Activated T-helper 17 cell treated with anti-CD3 and anti-CD28 coated beads, Interleukin-2, amount 50 U/mL, for 72 hours (primary cell): ENCODE data around the gene RBM20. TPM values are rescaled to one million over a fixed set of nuclear protein-coding genes. Genes with fewer than 3 reads are reported as not detected.

ENCODE experiments used
- ATAC-seq: fragments of 150-1000 bp; cut with Tn5 transposase; replicated peaks from 2 replicates; pipeline ENCODE4 v1.10.0; 2021; ENCODE audit warnings: mild to moderate bottlenecking, moderate library complexity
- H3K27ac Mint-ChIP-seq: one replicate; pipeline ENCODE4 v1.8.0; 2022; ENCODE audit warnings: mixed read lengths
- H3K27me3 Mint-ChIP-seq: one replicate; pipeline ENCODE4 v1.8.0; 2022; ENCODE audit warnings: mixed read lengths
- H3K36me3 Mint-ChIP-seq: one replicate; pipeline ENCODE4 v1.8.0; 2022; ENCODE audit warnings: low read depth, mild to moderate bottlenecking, mixed read lengths
- H3K4me1 Mint-ChIP-seq: one replicate; pipeline ENCODE4 v1.8.0; 2022; ENCODE audit warnings: mixed read lengths
- H3K4me3 Mint-ChIP-seq: one replicate; pipeline ENCODE4 v1.8.0; 2022; ENCODE audit warnings: mild to moderate bottlenecking, mixed read lengths
- H3K9me3 Mint-ChIP-seq: one replicate; pipeline ENCODE4 v1.8.0; 2022; ENCODE audit warnings: mixed read lengths
- total RNA-seq, 2 donors: library from RNA; stranded (reverse); gene quantifications; one replicate each; pipeline ENCODE4 v1.2.3, GENCODE V29; 2022

The RBM20 gene
- total RNA-seq, 2 donors from 2014 or later = 0.16 TPM; not detected in 1

- H3K27ac Mint-ChIP-seq = peak within 1 kb of the TSS; percentile 91
- peaks cover 35% of the 10 kb centered on the region for H3K36me3 Mint-ChIP-seq
- no peaks in the 10 kb centered on the region for H3K27me3 Mint-ChIP-seq
- peak within 1 kb of the TSS; percentile 85 for H3K4me3 Mint-ChIP-seq
- H3K9me3 Mint-ChIP-seq = no peaks in the 10 kb centered on the region
- ATAC-seq = peak; percentile 89
- peaks cover 30% of the 10 kb centered on the region for H3K4me1 Mint-ChIP-seq
These were observed 227.4 kb downstream of the RBM20 start, which contains the start of gene PDCD4 for GRCh38 chr10:110871298-110872084. TSS of gene PDCD4 (plus strand) at chr10:110871928. CDS start at chr10:110876028, 4,100 bp downstream.

GRCh38 chr10:110872145-110872983 is 228.2 kb downstream of the RBM20 start:
- peaks cover 32% of the 10 kb centered on the region for H3K4me1 Mint-ChIP-seq
- H3K27ac Mint-ChIP-seq = peak overlapping the region; percentile 91
- peak; percentile 74 for ATAC-seq
- H3K9me3 Mint-ChIP-seq = no peaks in the 10 kb centered on the region
- H3K4me3 Mint-ChIP-seq = peak overlapping the region; percentile 85
- H3K27me3 Mint-ChIP-seq = no peaks in the 10 kb centered on the region
- H3K36me3 Mint-ChIP-seq = peaks cover 41% of the 10 kb centered on the region

- Mint-ChIP-seq H3K4me3 (peak overlapping the region; percentile 85), H3K4me1 (peaks cover 33% of the 10 kb centered on the region), H3K36me3 (peaks cover 50% of the 10 kb centered on the region), H3K27me3 (no peaks in the 10 kb centered on the region), H3K27ac (peak overlapping the region; percentile 91), H3K9me3 (no peaks in the 10 kb centered on the region)
- ATAC-seq = no peak
These were observed 229.1 kb downstream of the RBM20 start for GRCh38 chr10:110872984-110873923.

- peaks cover 38% of the 10 kb centered on the region for H3K4me1 Mint-ChIP-seq
- H3K27ac Mint-ChIP-seq = peak overlapping the region; percentile 46
- ATAC-seq = no peak
- H3K36me3 Mint-ChIP-seq = peaks cover 57% of the 10 kb centered on the region
- peak overlapping the region; percentile 85 for H3K4me3 Mint-ChIP-seq
- no peaks in the 10 kb centered on the region for H3K27me3 Mint-ChIP-seq
- H3K9me3 Mint-ChIP-seq = no peaks in the 10 kb centered on the region
These were observed 229.8 kb downstream of the RBM20 start for GRCh38 chr10:110873951-110874350.

- no peaks in the 10 kb centered on the region for H3K27me3 Mint-ChIP-seq
- H3K4me3 Mint-ChIP-seq = peak overlapping the region; percentile 42
- no peaks in the 10 kb centered on the region for H3K9me3 Mint-ChIP-seq
- H3K36me3 Mint-ChIP-seq = peaks cover 73% of the 10 kb centered on the region
- no peak overlapping the region for H3K27ac Mint-ChIP-seq
- no peak for ATAC-seq
- H3K4me1 Mint-ChIP-seq = peaks cover 31% of the 10 kb centered on the region
These were observed 231.9 kb downstream of the RBM20 start for GRCh38 chr10:110876000-110876399.

- H3K27ac Mint-ChIP-seq = no peak overlapping the region
- peaks cover 31% of the 10 kb centered on the region for H3K4me1 Mint-ChIP-seq
- no peaks in the 10 kb centered on the region for H3K27me3 Mint-ChIP-seq
- ATAC-seq = no peak
- peak overlapping the region; percentile 0 for H3K4me3 Mint-ChIP-seq
- no peaks in the 10 kb centered on the region for H3K9me3 Mint-ChIP-seq
- H3K36me3 Mint-ChIP-seq = peaks cover 76% of the 10 kb centered on the region
These were observed 232.7 kb downstream of the RBM20 start for GRCh38 chr10:110876788-110877187.

- Mint-ChIP-seq H3K27me3 (no peaks in the 10 kb centered on the region), H3K4me1 (peaks cover 36% of the 10 kb centered on the region), H3K36me3 (peaks cover 88% of the 10 kb centered on the region), H3K9me3 (no peaks in the 10 kb centered on the region), H3K4me3 (peak overlapping the region; percentile 57), H3K27ac (peak overlapping the region; percentile 76)
- ATAC-seq = peak; percentile 61
These were observed 235.9 kb downstream of the RBM20 start for GRCh38 chr10:110880012-110880411.

- peak overlapping the region; percentile 4 for H3K27ac Mint-ChIP-seq
- H3K27me3 Mint-ChIP-seq = no peaks in the 10 kb centered on the region
- no peak for ATAC-seq
- peaks cover 87% of the 10 kb centered on the region for H3K36me3 Mint-ChIP-seq
- peak overlapping the region; percentile 10 for H3K4me3 Mint-ChIP-seq
- peaks cover 40% of the 10 kb centered on the region for H3K4me1 Mint-ChIP-seq
- no peaks in the 10 kb centered on the region for H3K9me3 Mint-ChIP-seq
These were observed 237.1 kb downstream of the RBM20 start for GRCh38 chr10:110881247-110881646.

- Mint-ChIP-seq H3K27ac (no peak overlapping the region), H3K4me3 (peak overlapping the region; percentile 37), H3K36me3 (peaks cover 89% of the 10 kb centered on the region), H3K27me3 (no peaks in the 10 kb centered on the region), H3K4me1 (peaks cover 42% of the 10 kb centered on the region), H3K9me3 (no peaks in the 10 kb centered on the region)
- no peak for ATAC-seq
These were observed 237.8 kb downstream of the RBM20 start for GRCh38 chr10:110881905-110882304.

GRCh38 chr10:110883924-110884323 is 239.8 kb downstream of the RBM20 start:
- Mint-ChIP-seq H3K9me3 (no peaks in the 10 kb centered on the region), H3K36me3 (peaks cover 87% of the 10 kb centered on the region), H3K4me3 (peak overlapping the region; percentile 67), H3K27me3 (no peaks in the 10 kb centered on the region), H3K27ac (peak overlapping the region; percentile 70), H3K4me1 (peaks cover 31% of the 10 kb centered on the region)
- peak; percentile 66 for ATAC-seq

- Mint-ChIP-seq H3K27ac (peak overlapping the region; percentile 8), H3K9me3 (no peaks in the 10 kb centered on the region), H3K36me3 (peaks cover 91% of the 10 kb centered on the region), H3K4me3 (peak overlapping the region; percentile 45), H3K27me3 (no peaks in the 10 kb centered on the region), H3K4me1 (peaks cover 18% of the 10 kb centered on the region)
- no peak for ATAC-seq
These were observed 242.0 kb downstream of the RBM20 start for GRCh38 chr10:110885932-110886674.

GRCh38 chr10:110887560-110887959 is 243.4 kb downstream of the RBM20 start:
- Mint-ChIP-seq H3K36me3 (peaks cover 91% of the 10 kb centered on the region), H3K27ac (peak overlapping the region; percentile 22)
- peak; percentile 38 for ATAC-seq

More at GRCh38 chr10:110887560-110887959, 243.4 kb downstream of the RBM20 start:
- Mint-ChIP-seq H3K27me3 (no peaks in the 10 kb centered on the region), H3K9me3 (no peaks in the 10 kb centered on the region), H3K4me3 (no peak overlapping the region), H3K4me1 (peaks cover 18% of the 10 kb centered on the region)
